Sciatic nerve (tissue), 2 donors: ENCODE results near the gene MYOD1. TPM values are rescaled to one million over a fixed set of nuclear protein-coding genes. Genes with fewer than 3 reads are reported as not detected.
A peak's percentile ranks its signal among the peaks of the same experiment; 100 is the strongest.

Experiments used
- ATAC-seq: fragments of 200-7000 bp; cut with Tn5 transposase; one replicate; pipeline ENCODE4 v1.9.1; 2020; ENCODE audit warnings: mild to moderate bottlenecking, moderate library complexity
- DNase-seq: peaks from one replicate; pipeline ENCODE4 v3.0.0-alpha.2; 2020; ENCODE audit warnings: low spot score
- intact Hi-C: fragments of 100-400 bp; cut with DNase I; formaldehyde crosslinking; loops from one replicate; pipeline ENCODE4 v1.14.2; 2022
- total RNA-seq: library from RNA; stranded (reverse); fragmentation: NEBNext Ultra II Directional; extraction: Animal tissue kit (Norgen Biotek cat#: 25700); gene quantifications from one replicate; pipeline ENCODE4 v1.2.1, GENCODE V29; 2021
- donor health status: DM: no; HTN: no; CAD: no.
- donor health status: DM: no; HTN: no; CAD: no.

Gene MYOD1
- total RNA-seq, 1 donor from 2014 or later = not detected

GRCh38 chr11:17744151-17744940, 25.0 kb downstream of the MYOD1 start:
- DNase-seq = no peak
- ATAC-seq = no peak

GRCh38 chr11:17745023-17745772, 25.8 kb downstream of the MYOD1 start:
- DNase-seq (no peak), ATAC-seq (no peak)
- intact Hi-C loops = no loop called here

More at GRCh38 chr11:17744151-17744940, 25.0 kb downstream of the MYOD1 start:
- intact Hi-C loops = no loop called here

- DNase-seq (no peak), ATAC-seq (no peak)
- intact Hi-C loops = no loop called here
Observed at GRCh38 chr11:17746096-17746495, 26.7 kb downstream of the MYOD1 start.

- intact Hi-C loops = no loop called here
- ATAC-seq (no peak), DNase-seq (no peak)
Observed at GRCh38 chr11:17747131-17747955, 28.0 kb downstream of the MYOD1 start.

- no peak for DNase-seq
- intact Hi-C loops = no loop called here
- ATAC-seq = no peak
Observed at GRCh38 chr11:17748044-17748443, 28.7 kb downstream of the MYOD1 start.

DNA sequence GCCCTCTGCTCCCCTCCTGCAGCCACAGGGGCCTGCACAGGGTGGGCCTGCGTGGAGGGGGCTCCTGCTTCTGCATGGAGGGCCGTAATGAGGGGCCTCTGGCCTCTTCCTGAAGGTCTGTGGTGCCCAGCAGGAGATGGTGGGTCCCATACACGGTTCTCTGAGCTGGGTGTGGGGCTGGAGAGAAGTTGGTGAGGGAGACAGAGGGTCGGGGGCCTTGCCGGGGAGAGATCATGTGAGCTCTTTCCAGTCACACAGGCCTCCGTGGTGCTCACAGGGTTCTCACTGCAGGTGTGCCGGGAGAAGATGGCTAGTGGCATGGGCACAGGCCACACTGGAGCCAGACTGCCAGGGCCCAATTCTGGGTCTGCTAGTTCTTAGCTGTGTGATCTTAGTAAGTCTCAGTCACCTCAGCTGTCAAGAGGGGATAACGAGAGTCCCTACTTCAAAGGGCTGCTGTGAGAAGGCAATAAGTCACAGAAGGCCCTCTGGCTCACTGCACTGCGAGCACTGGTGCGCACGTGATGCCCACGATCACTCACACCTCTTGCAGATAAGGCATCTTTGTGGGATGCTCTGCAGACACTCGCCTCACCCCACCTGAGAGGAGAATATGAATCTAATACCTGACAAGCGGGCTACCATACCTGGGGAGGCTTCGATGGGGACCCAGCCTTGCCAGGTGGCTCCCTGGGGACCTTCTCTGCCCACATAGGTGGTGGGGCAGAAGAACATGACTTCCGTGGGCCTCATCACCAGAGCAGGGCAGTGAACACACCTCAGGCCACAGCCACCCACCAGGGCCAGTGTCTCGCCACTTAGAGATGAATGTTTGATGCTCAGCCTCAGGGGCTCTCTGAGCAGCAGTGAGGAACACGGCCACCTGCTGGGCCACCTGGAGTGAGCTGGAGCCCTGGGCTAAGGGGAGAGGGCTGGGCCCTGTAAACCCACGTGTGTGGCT, 29.7 kb downstream of the MYOD1 start:
- ATAC-seq (no peak), DNase-seq (peak; percentile 33)
- intact Hi-C loops = no loop called here

- DNase-seq = no peak
- ATAC-seq = no peak
- intact Hi-C loops = no loop called here
Observed at GRCh38 chr11:17750013-17750800, 30.8 kb downstream of the MYOD1 start.

- DNase-seq = no peak
- intact Hi-C loops = no loop called here
- no peak for ATAC-seq
Observed at GRCh38 chr11:17750801-17751165, 31.4 kb downstream of the MYOD1 start.

GRCh38 chr11:17751558-17751957, 32.2 kb downstream of the MYOD1 start:
- intact Hi-C loops = no loop called here
- ATAC-seq (no peak), DNase-seq (no peak)

DNA sequence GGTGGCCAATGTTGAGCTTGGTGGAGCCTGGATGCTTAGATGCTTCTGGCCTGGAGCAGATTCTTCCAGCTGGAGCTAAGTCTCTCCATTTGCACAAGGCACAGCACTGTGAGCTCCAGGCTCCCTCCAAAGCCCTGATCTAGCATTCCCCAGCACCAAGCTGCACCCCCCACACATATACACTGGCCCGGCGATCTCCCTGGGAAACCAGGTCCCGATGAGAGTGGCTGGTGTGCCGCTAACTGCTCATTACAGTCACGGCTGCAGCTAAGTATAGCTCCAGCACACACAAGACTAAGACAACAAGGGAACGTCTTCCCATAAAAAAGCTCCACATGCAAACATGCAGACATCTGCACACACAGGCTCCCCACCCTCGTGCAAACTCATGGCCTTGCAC, 32.8 kb downstream of the MYOD1 start:
- DNase-seq = no peak
- ATAC-seq = no peak
- intact Hi-C loops = no loop called here

DNA sequence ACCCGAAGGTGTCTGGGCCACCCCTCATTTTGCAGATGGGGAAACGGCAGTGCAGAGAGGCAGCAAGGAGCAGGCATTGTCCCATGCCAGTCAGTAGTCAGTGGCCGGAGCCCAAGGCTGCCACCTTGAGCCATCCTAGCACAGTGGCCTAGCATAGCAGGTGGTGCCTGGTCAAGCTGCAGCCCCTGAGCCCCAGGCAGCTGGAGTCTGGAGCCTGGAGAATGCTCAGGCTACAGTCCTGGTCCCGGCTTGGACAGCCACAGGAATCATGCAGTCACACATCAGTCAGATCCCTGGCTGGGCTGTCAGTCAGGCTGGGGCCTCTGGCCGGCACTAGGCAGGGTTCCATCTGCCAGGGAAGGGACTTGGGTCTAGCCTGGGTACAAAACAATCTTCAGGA, 33.8 kb downstream of the MYOD1 start:
- no peak for DNase-seq
- no peak for ATAC-seq
- intact Hi-C loops = no loop called here

DNA sequence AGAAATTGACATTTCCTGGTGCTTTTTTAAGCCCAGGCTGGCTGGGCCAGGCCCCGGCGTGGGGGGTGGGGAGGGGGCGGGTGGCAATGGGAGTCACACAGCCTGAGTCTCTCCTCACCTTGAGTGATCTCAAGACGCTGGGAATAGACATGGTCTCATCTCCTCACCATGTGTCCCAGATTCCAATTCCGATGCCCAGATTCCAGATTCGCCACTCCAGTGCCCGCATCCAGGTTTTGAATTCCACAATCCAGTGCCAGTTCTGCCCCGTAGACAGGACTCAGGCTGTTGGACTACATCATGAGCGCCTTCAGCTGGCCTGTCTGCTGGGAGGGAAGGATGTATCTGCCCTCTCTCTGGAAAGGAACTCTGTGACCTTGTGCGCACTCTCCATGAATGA, 34.3 kb downstream of the MYOD1 start:
- DNase-seq = no peak
- ATAC-seq = no peak
- intact Hi-C loops = no loop called here

GRCh38 chr11:17755891-17756290, 36.5 kb downstream of the MYOD1 start:
- DNase-seq = no peak
- ATAC-seq = no peak
- intact Hi-C loops = no loop called here

DNA sequence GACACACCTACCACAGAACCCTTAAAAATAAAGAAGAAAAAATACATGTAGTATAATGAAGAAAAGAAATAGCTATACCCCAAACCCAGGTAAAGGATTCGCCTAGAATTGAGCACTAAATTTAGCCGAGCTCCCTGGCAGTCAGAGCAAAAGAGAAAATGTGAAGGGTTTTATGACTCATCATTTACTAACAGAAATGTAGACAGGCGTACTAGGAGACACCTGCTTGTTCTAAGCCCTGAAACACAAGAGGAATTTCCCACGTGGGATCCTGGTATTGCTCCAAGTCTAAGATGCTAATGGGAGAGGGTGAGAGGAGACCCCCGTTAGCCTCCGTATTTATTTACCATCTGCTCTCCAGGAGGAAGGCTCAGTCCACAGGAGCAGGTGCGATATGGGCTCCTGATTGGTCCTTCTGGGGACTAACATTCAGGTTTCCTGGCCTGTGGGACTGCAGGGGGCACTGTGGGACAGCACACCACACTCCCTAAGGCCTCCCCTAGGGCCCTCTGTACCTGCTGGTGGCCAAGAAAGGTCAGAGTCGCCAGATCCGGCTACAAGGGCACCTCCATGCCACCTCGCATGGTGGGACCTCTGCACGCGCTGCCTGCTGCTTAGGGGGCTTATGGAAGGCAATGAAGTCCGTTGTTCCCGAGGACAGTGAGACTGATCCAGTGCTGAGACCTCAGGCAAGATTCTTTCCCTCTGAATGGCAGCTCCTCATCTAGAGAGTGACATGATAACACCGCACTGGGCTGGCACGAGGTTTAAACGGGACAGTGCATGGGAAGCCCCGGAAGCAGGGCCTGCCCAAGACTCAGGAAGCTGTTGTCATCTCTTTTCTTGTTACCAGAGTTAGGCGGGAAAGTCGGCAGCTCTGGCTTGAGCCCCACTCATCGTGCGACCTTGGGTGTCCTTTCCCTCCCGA, 41.0 kb downstream of the MYOD1 start:
- intact Hi-C loops = no loop called here
- DNase-seq = no peak
- ATAC-seq = peak; percentile 39

DNA sequence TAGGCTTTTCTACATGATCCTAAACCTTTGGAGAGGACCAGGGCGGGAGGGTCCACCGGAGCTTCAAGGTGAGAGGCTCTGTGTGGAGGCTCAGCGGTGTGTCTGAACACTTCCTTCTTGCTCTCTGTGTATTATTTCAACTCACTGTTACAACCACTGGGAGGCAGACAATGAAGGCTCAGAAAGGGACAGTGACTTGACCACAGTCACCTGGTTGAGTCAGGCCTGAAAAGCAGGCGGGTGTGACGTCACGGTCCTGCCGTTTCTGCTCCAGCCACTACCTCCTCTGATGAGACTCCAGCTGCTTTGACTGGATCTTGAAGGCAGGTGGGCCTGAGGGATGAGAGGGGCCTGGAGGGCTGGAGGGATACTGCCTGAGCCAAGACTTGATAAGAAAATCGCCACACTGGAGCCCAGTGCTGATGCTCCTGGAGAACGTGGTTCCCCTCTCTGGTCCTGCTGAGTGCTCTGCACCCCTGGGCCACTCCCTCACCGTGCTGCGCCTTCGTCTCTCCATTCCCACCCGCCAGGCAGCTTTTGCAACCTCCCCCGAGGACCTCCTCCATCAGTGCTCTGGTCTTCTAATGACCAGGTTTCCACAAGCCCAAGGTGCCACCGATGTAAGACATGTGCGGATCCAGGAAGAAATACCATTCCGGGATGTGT, 43.1 kb downstream of the MYOD1 start:
- intact Hi-C loops = no loop called here
- ATAC-seq (no peak), DNase-seq (no peak)

DNA sequence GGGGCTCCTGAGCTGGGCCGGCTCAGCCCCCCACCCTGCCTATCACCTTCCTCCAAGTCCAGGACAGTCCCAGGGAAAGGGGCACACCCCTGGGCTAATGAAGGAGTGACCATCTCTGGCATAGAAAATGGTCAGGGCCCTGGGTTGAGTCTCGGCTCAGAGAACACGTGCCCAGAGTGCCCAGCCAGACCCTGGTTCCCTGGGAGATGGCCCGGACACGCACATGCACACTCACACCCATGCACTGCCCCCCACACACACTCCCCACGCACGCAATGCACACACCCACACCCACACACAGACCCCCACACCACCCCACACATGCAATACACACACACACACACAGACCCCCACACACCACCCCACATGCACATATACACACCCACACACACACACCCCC, 43.9 kb downstream of the MYOD1 start:
- intact Hi-C loops = no loop called here
- no peak for ATAC-seq
- DNase-seq = no peak
